NCI-H2171 (cell line): ENCODE results near the gene NPTXR.

ENCODE experiments used
- DNase-seq: peaks from one replicate; lab custom pipeline; 2025; lab: John Stamatoyannopoulos, UW

NPTXR gene

DNA sequence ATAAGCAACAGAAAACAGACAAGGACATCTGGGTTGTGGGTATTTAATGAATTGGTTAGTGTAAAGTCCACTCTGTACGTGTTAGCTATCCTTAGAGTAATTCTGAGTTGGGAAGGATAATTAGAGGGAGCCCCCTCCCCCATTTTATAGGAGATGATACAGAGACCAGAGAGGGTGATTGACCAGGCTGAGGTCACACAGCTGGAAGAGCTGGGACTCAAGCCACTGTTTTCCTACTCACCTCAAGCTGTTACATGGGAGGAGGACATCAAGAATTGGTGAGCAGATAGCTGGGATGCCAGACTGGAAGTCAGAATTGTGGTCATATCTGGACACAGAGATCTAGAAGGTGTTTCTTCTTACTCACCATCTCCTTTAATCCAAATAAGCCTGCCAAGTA lies 8.7 kb upstream of the NPTXR start:
- DNase-seq = no peak

DNA sequence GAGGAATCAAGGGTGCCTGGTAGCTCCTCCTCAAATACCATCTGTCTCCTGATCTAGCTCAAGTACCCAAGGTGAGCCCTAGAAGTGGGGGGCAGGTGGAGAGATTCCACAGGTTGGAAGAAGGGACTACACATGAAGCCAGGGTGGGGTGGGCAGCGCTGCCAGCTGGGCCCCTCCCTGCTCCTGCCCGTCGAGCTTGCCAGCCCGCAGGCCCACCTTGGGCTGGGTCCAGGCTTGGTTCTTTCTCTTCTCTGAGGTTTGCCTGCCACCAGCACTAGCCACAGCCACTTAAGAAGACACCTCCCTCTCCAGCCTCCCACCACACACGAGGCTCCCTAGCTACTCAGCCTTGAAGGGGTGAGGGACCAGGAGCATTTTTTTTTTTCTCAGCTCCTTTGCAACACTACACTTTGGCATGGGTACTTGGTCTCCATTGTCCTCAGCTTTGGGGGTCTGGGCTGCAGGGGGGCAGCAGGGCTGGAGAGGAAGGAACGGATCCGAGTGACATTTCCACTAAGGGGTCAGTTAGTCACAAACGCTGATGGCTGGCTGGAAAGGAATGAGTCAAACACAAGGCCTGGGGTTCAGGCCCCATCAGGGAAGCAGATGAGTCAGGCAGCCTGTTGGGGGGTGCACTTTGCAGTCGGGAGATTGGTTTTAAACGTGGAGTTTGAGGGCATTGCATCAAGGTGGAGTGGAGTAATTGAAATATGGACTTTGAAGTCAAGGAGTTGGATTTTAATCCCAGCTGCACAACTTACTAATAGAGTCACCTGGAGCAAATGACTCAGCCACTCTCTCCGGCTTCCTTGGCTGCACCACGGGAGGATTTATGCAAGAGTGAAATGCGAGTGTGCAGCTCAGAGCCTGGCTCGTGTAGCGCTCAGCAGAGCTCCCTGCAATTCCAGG lies 7.4 kb upstream of the NPTXR start:
- no peak for DNase-seq

DNA sequence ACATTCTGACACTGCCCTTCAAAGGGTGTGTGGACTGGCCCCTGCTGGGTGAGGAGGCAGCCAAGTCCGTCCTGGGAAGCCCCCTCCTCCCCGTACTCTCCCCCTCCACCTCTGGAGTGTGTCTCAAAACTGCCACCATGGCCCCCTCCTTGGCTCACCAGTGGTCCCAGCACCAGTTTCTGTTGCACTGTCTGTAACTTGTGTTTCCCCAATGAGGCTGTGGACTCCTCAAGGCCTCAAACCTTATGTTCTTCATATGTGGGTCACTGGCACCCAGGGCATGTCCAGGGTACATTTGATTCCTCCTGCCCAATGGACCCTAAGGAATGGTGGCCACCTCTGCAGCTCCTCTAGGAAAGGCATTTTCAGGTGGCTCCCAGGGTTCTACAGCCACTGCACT lies 6.6 kb upstream of the NPTXR start:
- DNase-seq = no peak

- DNase-seq = no peak
Measured at GRCh38 chr22:38849811-38850210, 6.0 kb upstream of the NPTXR start.

DNA sequence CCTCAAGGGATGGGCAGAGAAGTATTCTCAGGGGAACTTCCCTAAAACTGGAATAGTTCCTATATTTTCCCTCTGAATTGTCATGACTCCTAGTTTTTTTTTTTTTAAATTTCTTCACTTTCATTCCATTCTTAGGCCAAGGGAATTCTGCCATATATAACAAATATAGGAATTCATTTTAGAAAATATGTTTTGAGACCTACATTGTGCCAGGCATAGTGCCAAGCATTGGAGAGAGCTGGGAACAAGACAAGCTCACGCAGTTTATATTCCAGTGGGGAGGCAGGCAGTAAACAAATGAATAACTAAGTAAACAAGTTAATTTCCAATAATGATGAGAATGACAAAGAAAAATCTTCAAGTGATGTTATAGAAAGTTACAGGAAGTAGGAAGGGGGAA lies 2.6 kb upstream of the NPTXR start:
- no peak for DNase-seq

GRCh38 chr22:38845004-38845740 lies 1.3 kb upstream of the NPTXR start:
- no peak for DNase-seq

DNA sequence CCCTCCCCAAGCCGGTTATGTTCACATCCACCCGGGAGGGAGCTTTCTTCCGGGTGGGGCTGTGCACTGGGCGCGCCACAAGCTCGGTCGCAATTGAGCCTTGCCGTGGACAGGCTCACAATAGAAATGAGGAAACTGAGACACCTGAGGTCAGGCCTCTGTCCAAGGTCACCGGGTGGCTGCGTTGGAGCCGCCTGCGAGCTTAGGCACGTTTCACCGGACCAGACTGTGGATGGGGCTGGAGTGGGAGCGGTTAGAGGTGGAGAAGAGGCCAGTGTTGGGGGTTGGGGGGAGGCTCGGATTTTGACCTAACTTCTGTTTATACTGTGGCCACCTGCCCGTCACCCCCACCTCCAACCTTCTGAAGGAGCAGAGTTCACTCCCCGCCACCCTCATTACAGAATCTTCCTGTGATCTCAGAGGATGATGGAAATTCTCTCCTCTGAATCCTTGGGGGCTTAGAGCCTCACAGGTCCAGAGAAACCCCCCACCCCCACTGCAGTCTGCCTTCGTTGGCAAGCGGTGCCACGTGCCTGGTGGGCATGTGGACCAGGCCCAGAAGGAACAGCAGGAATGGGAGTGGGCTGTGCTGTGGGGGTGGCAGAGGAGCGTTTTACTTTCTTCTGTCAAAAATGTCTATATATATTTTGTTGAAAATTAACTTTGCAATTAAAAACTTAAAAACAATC lies 631 bp upstream of the NPTXR start:
- DNase-seq = no peak

DNA sequence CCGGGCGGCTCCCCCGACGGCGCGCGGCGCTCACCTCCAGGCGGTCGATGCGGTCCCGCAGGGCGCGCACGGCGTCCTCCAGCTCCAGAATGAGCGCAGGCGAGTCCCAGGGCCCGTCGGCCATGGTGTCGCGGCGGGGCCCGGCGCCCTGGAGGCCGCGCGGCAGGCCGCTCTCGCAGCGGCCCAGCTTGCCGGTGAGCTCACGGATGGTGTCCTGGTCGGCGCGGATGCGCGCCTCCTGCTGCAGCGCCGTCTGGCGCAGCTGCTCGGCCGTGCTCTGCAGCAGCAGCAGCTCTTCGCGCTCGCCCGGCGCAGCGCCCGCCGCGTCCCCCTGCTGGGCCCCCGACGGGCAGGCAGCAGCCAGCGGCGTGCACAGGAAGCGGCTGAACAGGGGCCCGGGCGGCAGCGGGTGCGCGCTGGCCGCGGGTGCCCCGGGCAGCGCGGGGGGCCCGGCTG lies 599 bp downstream of the NPTXR start:
- peak; percentile 69 for DNase-seq

- DNase-seq = no peak
Measured at GRCh38 chr22:38842512-38843200, 1.2 kb downstream of the NPTXR start.

GRCh38 chr22:38841635-38842034 lies 2.2 kb downstream of the NPTXR start:
- DNase-seq = no peak

DNA sequence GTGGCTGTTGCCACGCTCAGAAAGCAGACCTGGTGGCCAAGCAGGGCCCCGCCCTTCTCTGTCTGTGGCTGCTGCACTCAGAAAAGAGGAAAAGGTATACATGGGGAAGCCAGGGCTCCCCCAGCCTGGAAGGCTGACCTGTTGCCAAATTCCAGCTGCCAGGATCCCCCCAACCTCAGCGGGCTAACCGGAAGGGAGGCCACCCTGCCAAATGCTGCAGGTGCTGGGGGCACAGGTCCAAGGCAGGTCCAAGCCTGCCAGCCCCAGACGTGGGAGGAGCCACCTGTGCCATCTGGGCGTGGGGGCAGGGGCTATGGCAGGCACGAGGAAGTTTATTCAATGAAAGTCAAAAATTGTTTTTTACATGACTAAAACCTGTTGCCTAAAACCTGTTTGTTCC lies 2.6 kb downstream of the NPTXR start:
- peak; percentile 55 for DNase-seq

GRCh38 chr22:38840129-38840528 lies 3.7 kb downstream of the NPTXR start:
- DNase-seq = no peak

DNA sequence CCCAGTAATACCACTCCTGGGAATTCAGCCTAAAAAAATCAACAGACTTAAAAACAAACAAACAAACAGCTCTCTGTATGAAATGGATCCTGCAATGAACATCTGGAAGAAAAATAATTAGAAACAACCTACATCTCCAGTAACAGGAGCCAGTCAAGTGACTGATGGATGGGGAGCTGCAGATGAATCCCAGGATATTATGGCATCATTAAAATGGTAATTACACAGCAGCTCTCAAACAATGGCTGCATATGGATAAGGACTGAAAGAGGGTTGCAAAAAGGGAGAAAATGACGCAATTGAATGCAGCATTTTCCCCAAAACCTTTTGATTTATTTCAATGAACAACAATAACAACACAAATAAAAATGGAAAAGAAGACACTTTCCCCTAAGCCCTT lies 4.1 kb downstream of the NPTXR start:
- no peak for DNase-seq

- no peak for DNase-seq
Measured at GRCh38 chr22:38837414-38837928, 6.4 kb downstream of the NPTXR start.

DNA sequence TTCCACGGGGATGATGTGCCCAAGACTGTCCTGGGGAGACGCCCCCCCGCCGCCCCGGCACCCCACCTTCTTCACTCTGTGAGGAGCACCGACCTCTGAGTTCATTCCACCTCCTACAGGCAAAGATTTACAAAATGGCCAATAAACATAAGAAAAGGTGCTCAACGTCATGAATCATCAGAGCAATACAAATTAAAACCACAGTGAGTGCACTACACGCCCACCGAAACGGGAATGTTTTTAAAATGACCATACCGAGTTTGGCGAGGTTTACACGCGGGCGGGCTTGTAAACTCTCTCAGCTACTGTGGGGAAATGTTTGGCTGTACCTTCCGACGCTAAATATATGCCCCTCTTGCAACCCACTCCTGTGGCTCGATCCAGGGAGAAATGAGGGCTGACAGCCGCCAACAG lies 7.9 kb downstream of the NPTXR start:
- no peak for DNase-seq

GRCh38 chr22:38834991-38835390 lies 8.8 kb downstream of the NPTXR start:
- DNase-seq = no peak

- DNase-seq = no peak
Measured at GRCh38 chr22:38834215-38834953, 9.4 kb downstream of the NPTXR start.

- no peak for DNase-seq
Measured at GRCh38 chr22:38833061-38833460, 10.8 kb downstream of the NPTXR start.

GRCh38 chr22:38832005-38832978 lies 11.5 kb downstream of the NPTXR start:
- DNase-seq = peak; percentile 87
